CD4-positive, alpha-beta T cell (primary cell): Measurements from ENCODE around the gene TSPAN33. TPM values are rescaled to one million over a fixed set of nuclear protein-coding genes. Genes with fewer than 3 reads are reported as not detected.

Experiments
- ATAC-seq: fragments of 200-7000 bp; cut with Tn5 transposase; one replicate; pipeline ENCODE4 v1.10.0; 2022; ENCODE audit warnings: mild to moderate bottlenecking; ENCODE audit not compliant: poor library complexity
- CTCF ChIA-PET: fragments of 350-600 bp; sonication (Branson Sonifier 250); formaldehyde crosslinking; loops from one replicate; lab custom pipeline; 2021; ENCODE audit warnings: antibody characterized with exemption, inconsistent platforms; lab: Charles Lee
- POLR2A ChIA-PET: fragments of 350-600 bp; sonication (Branson Sonifier 250); formaldehyde crosslinking; loops from one replicate; lab custom pipeline; 2021; ENCODE audit warnings: antibody characterized with exemption, inconsistent platforms; lab: Charles Lee
- DNase-seq, 14 experiments: peaks; one replicate each; pipeline ENCODE4 v3.0.0-alpha.2; 2013 to 2020; ENCODE audit warnings: mixed read lengths in 2 of 14
- H3K27ac ChIP-seq, 2 donors: one replicate each; pipeline versions ENCODE4 v1.5.1 to v1.7.0; 2013; ENCODE audit warnings: low read length in 2 of 2, low read depth in 1 of 2, mild to moderate bottlenecking in 1 of 2
- H3K27me3 ChIP-seq, 2 experiments: 1 replicate in 1 of 2; 2 replicates in 1 of 2; pipeline versions ENCODE4 v1.6.1 to v1.7.0; 2013; ENCODE audit warnings: low read length in 2 of 2, control low read depth in 1 of 2, mild to moderate bottlenecking in 1 of 2, moderate library complexity in 1 of 2; ENCODE audit not compliant: insufficient read depth in 2 of 2, control insufficient read depth in 1 of 2
- H3K36me3 ChIP-seq: one replicate; pipeline ENCODE4 v1.6.1; 2013; ENCODE audit warnings: low read length, control low read depth; ENCODE audit not compliant: insufficient read depth
- H3K4me1 ChIP-seq: one replicate; pipeline ENCODE4 v1.6.1; 2013; ENCODE audit warnings: low read length, control low read depth; ENCODE audit not compliant: insufficient read depth
- H3K4me3 ChIP-seq: one replicate; pipeline ENCODE4 v1.5.1; 2013; ENCODE audit warnings: mild to moderate bottlenecking, low read length, moderate library complexity
- H3K9me3 ChIP-seq, 2 experiments: 1 replicate in 1 of 2; 2 replicates in 1 of 2; pipeline versions ENCODE4 v1.6.1 to v1.7.0; 2013; ENCODE audit warnings: low read length in 2 of 2, mild to moderate bottlenecking in 2 of 2, control low read depth in 1 of 2, moderate library complexity in 1 of 2; ENCODE audit not compliant: control insufficient read depth in 1 of 2, insufficient read depth in 1 of 2
- H3K27ac Mint-ChIP-seq: one replicate; pipeline ENCODE4 v1.8.0; 2020; ENCODE audit warnings: mixed read lengths
- H3K27me3 Mint-ChIP-seq: one replicate; pipeline ENCODE4 v1.8.0; 2021; ENCODE audit warnings: mixed read lengths
- H3K36me3 Mint-ChIP-seq: one replicate; pipeline ENCODE4 v1.8.0; 2021; ENCODE audit warnings: low read depth, mixed read lengths
- H3K4me1 Mint-ChIP-seq: one replicate; pipeline ENCODE4 v1.8.0; 2021; ENCODE audit warnings: low read depth, mixed read lengths
- H3K4me3 Mint-ChIP-seq: one replicate; pipeline ENCODE4 v1.8.0; 2020; ENCODE audit warnings: mild to moderate bottlenecking, mixed read lengths
- H3K9me3 Mint-ChIP-seq: one replicate; pipeline ENCODE4 v1.8.0; 2020; ENCODE audit warnings: mixed read lengths
- intact Hi-C, 2 experiments: fragments of 100-400 bp; cut with DNase I in 1 of 2; cut with micrococcal nuclease in 1 of 2; formaldehyde crosslinking; loops; one replicate each; pipeline versions ENCODE4 v1.15.1 to v1.9.0; 2023 to 2025; cut with DNase I, micrococcal nuclease
- total RNA-seq, 174 experiments: library from RNA in 2 of 174; stranded (reverse) in 2 of 174; gene quantifications; one replicate each; pipeline ENCODE4 v1.2.3 and lab custom pipeline; 2021 to 2026
- TF ChIP-seq, protein P1 (sequence below): fragments of 200-600 bp; IDR thresholded peaks from one replicate; pipeline ENCODE4 v1.8.0; 2022; ENCODE audit warnings: antibody characterized with exemption, mild to moderate bottlenecking

Gene TSPAN33
- total RNA-seq, 2 experiments from 2014 or later = 3.6 to 4.1 TPM

GRCh38 chr7:129159539-129159938 lies 15.0 kb downstream of the TSPAN33 start:
- Histone ChIP-seq H3K4me1 (no peaks in the 10 kb centered on the region), H3K36me3 (no peaks in the 10 kb centered on the region), H3K9me3 (no peaks in the 10 kb centered on the region), H3K4me3 (no peak overlapping the region), H3K27ac (no peak overlapping the region), H3K27me3 (no peaks in the 10 kb centered on the region)
- H3K27ac Mint-ChIP-seq = no peak overlapping the region
- DNase-seq (no peak), ATAC-seq (no peak)
- H3K4me1 Mint-ChIP-seq = no peaks in the 10 kb centered on the region
- no peak overlapping the region for H3K4me3 Mint-ChIP-seq
- ChIA-PET CTCF (no interaction called here), POLR2A (no interaction called here)
- no peaks in the 10 kb centered on the region for H3K36me3 Mint-ChIP-seq
- no peaks in the 10 kb centered on the region for H3K9me3 Mint-ChIP-seq
- H3K27me3 Mint-ChIP-seq = no peaks in the 10 kb centered on the region
- TF ChIP-seq, protein P1, sequence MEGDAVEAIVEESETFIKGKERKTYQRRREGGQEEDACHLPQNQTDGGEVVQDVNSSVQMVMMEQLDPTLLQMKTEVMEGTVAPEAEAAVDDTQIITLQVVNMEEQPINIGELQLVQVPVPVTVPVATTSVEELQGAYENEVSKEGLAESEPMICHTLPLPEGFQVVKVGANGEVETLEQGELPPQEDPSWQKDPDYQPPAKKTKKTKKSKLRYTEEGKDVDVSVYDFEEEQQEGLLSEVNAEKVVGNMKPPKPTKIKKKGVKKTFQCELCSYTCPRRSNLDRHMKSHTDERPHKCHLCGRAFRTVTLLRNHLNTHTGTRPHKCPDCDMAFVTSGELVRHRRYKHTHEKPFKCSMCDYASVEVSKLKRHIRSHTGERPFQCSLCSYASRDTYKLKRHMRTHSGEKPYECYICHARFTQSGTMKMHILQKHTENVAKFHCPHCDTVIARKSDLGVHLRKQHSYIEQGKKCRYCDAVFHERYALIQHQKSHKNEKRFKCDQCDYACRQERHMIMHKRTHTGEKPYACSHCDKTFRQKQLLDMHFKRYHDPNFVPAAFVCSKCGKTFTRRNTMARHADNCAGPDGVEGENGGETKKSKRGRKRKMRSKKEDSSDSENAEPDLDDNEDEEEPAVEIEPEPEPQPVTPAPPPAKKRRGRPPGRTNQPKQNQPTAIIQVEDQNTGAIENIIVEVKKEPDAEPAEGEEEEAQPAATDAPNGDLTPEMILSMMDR = no peak
- intact Hi-C loops = no loop called here

DNA sequence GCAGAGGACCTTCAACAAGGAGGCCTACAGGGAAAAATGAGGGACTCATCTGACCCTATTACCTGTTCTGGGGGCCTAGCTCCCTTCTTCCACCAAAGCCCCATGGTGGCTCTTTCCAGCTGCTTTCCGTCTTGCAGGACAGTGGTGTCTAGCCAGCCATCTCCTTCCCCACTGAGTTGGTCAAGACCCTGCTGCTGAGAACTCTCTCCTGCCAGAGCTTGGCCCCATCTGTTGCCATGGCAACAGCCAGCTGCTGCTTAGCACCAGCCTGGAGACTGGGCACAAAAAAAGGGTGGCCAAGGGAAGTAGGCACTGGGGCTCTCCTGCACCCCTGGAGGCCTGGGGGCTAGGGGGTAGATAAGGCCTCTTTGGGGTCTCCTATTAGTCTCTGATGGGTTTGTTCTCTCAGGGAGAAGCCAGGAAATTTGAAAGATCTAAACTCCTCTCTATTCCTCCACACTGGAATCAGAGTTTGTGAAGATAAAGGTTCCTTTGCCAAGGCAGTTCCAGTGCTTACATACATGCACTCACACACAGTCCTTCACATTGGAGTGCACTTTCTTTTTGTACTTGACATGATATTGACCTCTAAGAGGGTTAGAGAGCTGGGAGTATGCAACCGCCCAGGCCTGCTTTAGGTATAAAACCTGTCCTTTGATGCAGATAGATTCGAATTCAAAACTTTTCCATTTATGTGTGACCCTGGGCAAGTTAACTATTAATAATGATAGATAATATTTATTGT lies 15.8 kb downstream of the TSPAN33 start:
- TF ChIP-seq, protein P1 = no peak
- Histone ChIP-seq H3K36me3 (no peaks in the 10 kb centered on the region), H3K4me3 (no peak overlapping the region), H3K27ac (no peak overlapping the region), H3K27me3 (no peaks in the 10 kb centered on the region), H3K4me1 (no peaks in the 10 kb centered on the region), H3K9me3 (no peaks in the 10 kb centered on the region)
- POLR2A ChIA-PET = no interaction called here
- Mint-ChIP-seq H3K4me3 (no peak overlapping the region), H3K36me3 (peaks cover 4% of the 10 kb centered on the region), H3K27me3 (no peaks in the 10 kb centered on the region), H3K4me1 (no peaks in the 10 kb centered on the region), H3K27ac (no peak overlapping the region), H3K9me3 (no peaks in the 10 kb centered on the region)
- CTCF ChIA-PET = no interaction called here
- no peak for ATAC-seq
- DNase-seq = no peak
- intact Hi-C loops = loop anchor here in 1 of 2 experiments (5.0 kb wide), 2 partner anchors 112 to 312 kb away; no protein-coding TSS in a partner anchor

- Histone ChIP-seq H3K4me1 (no peaks in the 10 kb centered on the region), H3K27ac (no peak overlapping the region), H3K9me3 (no peaks in the 10 kb centered on the region), H3K4me3 (no peak overlapping the region), H3K36me3 (no peaks in the 10 kb centered on the region), H3K27me3 (no peaks in the 10 kb centered on the region)
- intact Hi-C loops = loop anchor here in 1 of 2 experiments (5.0 kb wide), 2 partner anchors 111 to 311 kb away; no protein-coding TSS in a partner anchor
- Mint-ChIP-seq H3K36me3 (peaks cover 6% of the 10 kb centered on the region), H3K4me1 (no peaks in the 10 kb centered on the region), H3K4me3 (no peak overlapping the region), H3K27ac (no peak overlapping the region), H3K27me3 (no peaks in the 10 kb centered on the region), H3K9me3 (no peaks in the 10 kb centered on the region)
- DNase-seq (no peak), ATAC-seq (no peak)
- TF ChIP-seq, protein P1 = no peak
- POLR2A ChIA-PET = no interaction called here
- CTCF ChIA-PET = interaction anchor here (0.6 kb wide), 1 partner anchor 629 kb away, joined by 3 read pairs; no protein-coding TSS in a partner anchor
These were observed 17.2 kb downstream of the TSPAN33 start for GRCh38 chr7:129161524-129162225.
